Esophagus muscularis mucosa (tissue), 4 donors: ENCODE data around the gene NLRP9. TPM values are rescaled to one million over a fixed set of nuclear protein-coding genes. Genes with fewer than 3 reads are reported as not detected.
"Not testable (repeated sequence)": the region's sequence is repeated elsewhere in the genome, so short reads cannot be mapped to it uniquely, and the experiment has no call there.

Experiments used
- DNase-seq: peaks from one replicate; pipeline ENCODE4 v3.0.0-alpha.2; 2017; ENCODE audit errors: extremely low spot score
- H3K27ac ChIP-seq, 4 donors: fragments of 200-600 bp; sonication (generic); replicated peaks in 1 of 4; 1 replicate in 3 of 4; 2 replicates in 1 of 4; pipeline ENCODE4 v1.5.1; 2016 to 2019; ENCODE audit warnings: mild to moderate bottlenecking in 1 of 4
- H3K27me3 ChIP-seq, 4 donors: fragments of 200-600 bp; sonication (generic); one replicate each; pipeline versions ENCODE4 v1.5.1 to v1.6.0; 2016 to 2019
- H3K36me3 ChIP-seq, 4 donors: fragments of 200-600 bp; sonication (generic); one replicate each; pipeline ENCODE4 v1.5.1; 2016 to 2019
- H3K4me1 ChIP-seq, 4 donors: fragments of 200-600 bp; sonication (generic); one replicate each; pipeline ENCODE4 v1.5.1; 2016 to 2019
- H3K4me3 ChIP-seq, 4 donors: fragments of 200-600 bp; sonication (generic); 1 replicate in 2 of 4; 2 replicates in 2 of 4; pipeline ENCODE4 v1.5.1; 2016 to 2019; ENCODE audit warnings: mild to moderate bottlenecking in 4 of 4, moderate library complexity in 1 of 4
- H3K9me3 ChIP-seq, 4 donors: fragments of 200-600 bp; sonication (generic); 1 replicate in 3 of 4; 2 replicates in 1 of 4; pipeline ENCODE4 v1.5.1; 2016 to 2019
- CTCF ChIP-seq, 3 experiments: fragments of 200-600 bp in 2 of 3; fragments of 450-650 bp in 1 of 3; sonication (generic) in 2 of 3; IDR thresholded peaks; one replicate each; pipeline ENCODE4 v1.5.1; 2017 to 2019; ENCODE audit warnings: antibody characterized with exemption in 3 of 3, mild to moderate bottlenecking in 2 of 3, moderate library complexity in 1 of 3
- EP300 ChIP-seq: sonication (generic); formaldehyde crosslinking; IDR thresholded peaks from one replicate; pipeline ENCODE4 v1.6.1; 2017; ENCODE audit warnings: antibody characterized with exemption
- POLR2A ChIP-seq: fragments of 450-650 bp; IDR thresholded peaks from one replicate; pipeline ENCODE4 v1.6.1; 2017; ENCODE audit warnings: antibody characterized with exemption, moderate library complexity, mild to moderate bottlenecking, low read depth
- POLR2AphosphoS5 ChIP-seq, 2 donors: sonication (generic); formaldehyde crosslinking; IDR thresholded peaks; one replicate each; pipeline ENCODE4 v1.6.1; 2017; ENCODE audit warnings: antibody characterized with exemption in 2 of 2
- WGBS: methylation state at CpG from one replicate; pipeline ENCODE4 v1.1.5; 2018; 5-methylcytosine and 5-hydroxymethylcytosine counted together
- intact Hi-C: fragments of 100-400 bp; cut with DNase I; formaldehyde crosslinking; loops from one replicate; pipeline ENCODE4 v1.15.1; 2023
- total RNA-seq, 4 donors: library from RNA; depleted of rRNA; stranded (reverse); fragments of >200 nt; gene quantifications; one replicate each; pipeline versions ENCODE4 v1.1.0 to v1.2.1, GENCODE V29; 2016

Gene NLRP9
- total RNA-seq, result not detected

- intact Hi-C loops, result no loop called here
- no peak within 1 kb of the TSS for H3K4me3 ChIP-seq
- no peaks in the 10 kb centered on the region for H3K4me1 ChIP-seq
- H3K27me3 ChIP-seq, result peaks cover 0 to 11% (median 0%) of the 10 kb centered on the region in 4 donors
- no peaks in the 10 kb centered on the region for H3K9me3 ChIP-seq
- H3K27ac ChIP-seq, result no peak within 1 kb of the TSS
- H3K36me3 ChIP-seq, result no peaks in the 10 kb centered on the region
- 84% methylated on average over 3 of the region's 3 CpGs for WGBS
- DNase-seq, result no peak
- no peak for TF ChIP-seq POLR2AphosphoS5 (IDR thresholded peaks at IDR 0.05)
- TF ChIP-seq POLR2A, result no peak
Observed at GRCh38 chr19:55738302-55738701, at the start of gene NLRP9. Gene NLRP9 (minus strand): TSS chr19:55738402. CDS start chr19:55738374, 28 bp downstream.

- no peak for DNase-seq
- H3K36me3 ChIP-seq, result no peaks in the 10 kb centered on the region
- H3K9me3 ChIP-seq, result no peaks in the 10 kb centered on the region
- WGBS, result 85% methylated on average over 5 of the region's 5 CpGs
- intact Hi-C loops, result no loop called here
- peaks cover 0 to 49% (median 0%) of the 10 kb centered on the region in 4 donors for H3K27me3 ChIP-seq
- TF ChIP-seq CTCF (IDR thresholded peaks at IDR 0.05), result no peak
- no peak for TF ChIP-seq EP300
- no peak for TF ChIP-seq POLR2AphosphoS5 (IDR thresholded peaks at IDR 0.05)
- TF ChIP-seq POLR2A, result no peak
- H3K4me3 ChIP-seq, result no peak overlapping the region
- H3K27ac ChIP-seq, result no peak overlapping the region
- H3K4me1 ChIP-seq, result no peaks in the 10 kb centered on the region
Observed at GRCh38 chr19:55781112-55781511, 42.9 kb upstream of the NLRP9 start.

GRCh38 chr19:55778331-55778730 lies 40.1 kb upstream of the NLRP9 start:
- no peaks in the 10 kb centered on the region for H3K4me1 ChIP-seq
- H3K27ac ChIP-seq, result no peak overlapping the region
- TF ChIP-seq CTCF (IDR thresholded peaks at IDR 0.05), result no peak
- TF ChIP-seq POLR2A, result no peak
- no peak for TF ChIP-seq EP300
- no peak for TF ChIP-seq POLR2AphosphoS5 (IDR thresholded peaks at IDR 0.05)
- 76% methylated on average over 8 of the region's 16 CpGs for WGBS
- no peaks in the 10 kb centered on the region for H3K36me3 ChIP-seq
- H3K9me3 ChIP-seq, result no peaks in the 10 kb centered on the region
- H3K4me3 ChIP-seq, result no peak overlapping the region
- DNase-seq, result no peak
- intact Hi-C loops, result no loop called here
- H3K27me3 ChIP-seq, result peaks cover 0 to 44% (median 0%) of the 10 kb centered on the region in 4 donors

- TF ChIP-seq POLR2AphosphoS5 (IDR thresholded peaks at IDR 0.05), result no peak
- no peak for DNase-seq
- Histone ChIP-seq H3K4me3 (no peak overlapping the region), H3K36me3 (no peaks in the 10 kb centered on the region), H3K27me3 (peaks cover 0 to 42% (median 0%) of the 10 kb centered on the region in 4 donors), H3K4me1 (no peaks in the 10 kb centered on the region), H3K27ac (no peak overlapping the region), H3K9me3 (no peaks in the 10 kb centered on the region)
- WGBS, result 5% methylated on average over 4 of the region's 7 CpGs
- intact Hi-C loops, result no loop called here
Observed at GRCh38 chr19:55777528-55777927, 39.3 kb upstream of the NLRP9 start.

GRCh38 chr19:55769632-55770031 lies 31.4 kb upstream of the NLRP9 start:
- H3K27ac ChIP-seq, H3K9me3 ChIP-seq, H3K4me1 ChIP-seq, intact Hi-C loops, DNase-seq, H3K4me3 ChIP-seq, H3K27me3 ChIP-seq, H3K36me3 ChIP-seq: not testable (repeated sequence)
- 57% methylated on average over 3 of the region's 3 CpGs for WGBS

- H3K27ac ChIP-seq, H3K27me3 ChIP-seq, H3K9me3 ChIP-seq, H3K4me3 ChIP-seq, H3K36me3 ChIP-seq, intact Hi-C loops, H3K4me1 ChIP-seq, DNase-seq: not testable (repeated sequence)
- 85% methylated on average over 6 of the region's 6 CpGs for WGBS
Observed at GRCh38 chr19:55768818-55769217, 30.6 kb upstream of the NLRP9 start, which contains the start of gene RFPL4AL1. Gene RFPL4AL1 (plus strand): TSS chr19:55769118. CDS start chr19:55771805, 2,687 bp downstream.

GRCh38 chr19:55766466-55766865 lies 28.3 kb upstream of the NLRP9 start:
- 70% methylated on average over 7 of the region's 7 CpGs for WGBS
- no peaks in the 10 kb centered on the region for H3K4me1 ChIP-seq
- H3K9me3 ChIP-seq, result no peaks in the 10 kb centered on the region
- intact Hi-C loops, result loop anchor here (1.0 kb wide), 1 partner anchor 9 kb away; no protein-coding TSS in a partner anchor
- H3K27me3 ChIP-seq, result peaks cover 0 to 2% (median 0%) of the 10 kb centered on the region in 4 donors
- H3K27ac ChIP-seq, result no peak overlapping the region
- peak; percentile 3 for DNase-seq
- no peak overlapping the region for H3K4me3 ChIP-seq
- H3K36me3 ChIP-seq, result no peaks in the 10 kb centered on the region
- TF ChIP-seq POLR2AphosphoS5 (IDR thresholded peaks at IDR 0.05) (no peak), POLR2A (no peak), CTCF (IDR thresholded peaks at IDR 0.05) (no peak), EP300 (no peak)

- 82% methylated on average over 3 of the region's 3 CpGs for WGBS
Observed at GRCh38 chr19:55758797-55759196, 20.6 kb upstream of the NLRP9 start, which contains the start of gene RFPL4A. Gene RFPL4A (plus strand): TSS chr19:55759097. CDS start chr19:55761801, 2,704 bp downstream.

GRCh38 chr19:55756808-55757207 lies 18.6 kb upstream of the NLRP9 start:
- WGBS, result 55% methylated on average over 4 of the region's 4 CpGs
- intact Hi-C loops, result loop anchor here (1.0 kb wide), 1 partner anchor 9 kb away; no protein-coding TSS in a partner anchor

More at GRCh38 chr19:55758797-55759196, 20.6 kb upstream of the NLRP9 start, which contains the start of gene RFPL4A:
- H3K9me3 ChIP-seq, H3K27ac ChIP-seq, H3K36me3 ChIP-seq, DNase-seq, H3K4me3 ChIP-seq, H3K4me1 ChIP-seq, H3K27me3 ChIP-seq, intact Hi-C loops: not testable (repeated sequence)

More at GRCh38 chr19:55756808-55757207, 18.6 kb upstream of the NLRP9 start:
- H3K4me1 ChIP-seq, H3K4me3 ChIP-seq, H3K27ac ChIP-seq, H3K9me3 ChIP-seq, DNase-seq, H3K36me3 ChIP-seq: not testable (repeated sequence)
- peaks cover 0 to 12% (median 0%) of the 10 kb centered on the region in 4 donors for H3K27me3 ChIP-seq
